Prostate gland (tissue), 2 donors: Measurements from ENCODE around the gene TRAPPC6A.

ENCODE experiments used
- POLR2A ChIP-seq: fragments of 450-650 bp; IDR thresholded peaks from one replicate; pipeline ENCODE4 v1.6.1; 2016; ENCODE audit warnings: antibody characterized with exemption, mild to moderate bottlenecking
- TF ChIP-seq, protein P1 (sequence below), 4 experiments: fragments of 200-600 bp in 2 of 4; fragments of 450-650 bp in 2 of 4; sonication (generic) in 2 of 4; IDR thresholded peaks; 1 replicate in 3 of 4; 2 replicates in 1 of 4; pipeline ENCODE4 v1.5.1; 2016 to 2019; ENCODE audit warnings: antibody characterized with exemption in 4 of 4, mild to moderate bottlenecking in 2 of 4, moderate library complexity in 2 of 4

DNA sequence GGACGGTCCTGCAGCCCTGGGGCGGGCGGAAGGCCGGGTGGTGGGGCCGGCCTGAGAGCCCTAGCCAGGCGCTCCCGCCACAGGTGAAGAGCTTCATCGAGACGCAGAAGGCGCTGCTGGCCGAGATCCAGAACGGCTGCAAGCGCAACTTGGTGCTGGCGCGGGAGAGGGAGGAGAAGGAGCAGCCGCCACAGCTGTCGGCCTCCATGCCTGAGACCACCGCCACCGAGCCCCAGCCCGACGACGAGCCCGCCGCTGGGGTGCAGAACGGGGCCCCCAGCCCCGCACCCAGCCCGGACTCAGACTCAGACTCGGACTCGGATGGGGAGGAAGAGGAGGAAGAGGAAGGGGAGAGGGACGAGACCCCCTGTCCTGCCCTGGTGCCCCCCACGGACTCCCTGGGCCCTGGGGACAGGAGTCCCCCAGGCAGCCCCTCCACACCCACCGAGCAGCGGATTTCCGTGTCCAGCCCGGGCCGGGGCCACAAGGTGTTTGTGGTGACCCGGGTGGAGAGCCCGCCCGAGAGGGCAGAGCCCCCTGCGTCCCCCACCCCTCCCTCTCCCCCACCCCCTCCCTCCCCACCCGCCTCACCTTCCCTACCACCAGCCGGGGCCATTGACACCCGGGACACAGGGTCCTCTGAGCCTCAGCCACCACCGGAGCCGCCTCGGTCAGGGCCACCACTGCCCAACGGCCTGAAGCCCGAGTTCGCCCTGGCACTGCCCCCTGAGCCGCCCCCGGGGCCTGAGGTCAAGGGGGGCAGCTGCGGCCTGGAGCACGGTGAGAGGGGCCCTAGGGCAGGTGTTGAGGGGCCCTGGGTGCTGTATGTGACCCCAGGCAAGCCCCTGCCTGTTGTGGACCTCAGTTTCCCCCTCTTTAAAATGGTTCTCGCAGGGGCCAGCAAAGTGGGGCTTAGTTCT lies 32.5 kb downstream of the TRAPPC6A start:
- TF ChIP-seq, protein P1, sequence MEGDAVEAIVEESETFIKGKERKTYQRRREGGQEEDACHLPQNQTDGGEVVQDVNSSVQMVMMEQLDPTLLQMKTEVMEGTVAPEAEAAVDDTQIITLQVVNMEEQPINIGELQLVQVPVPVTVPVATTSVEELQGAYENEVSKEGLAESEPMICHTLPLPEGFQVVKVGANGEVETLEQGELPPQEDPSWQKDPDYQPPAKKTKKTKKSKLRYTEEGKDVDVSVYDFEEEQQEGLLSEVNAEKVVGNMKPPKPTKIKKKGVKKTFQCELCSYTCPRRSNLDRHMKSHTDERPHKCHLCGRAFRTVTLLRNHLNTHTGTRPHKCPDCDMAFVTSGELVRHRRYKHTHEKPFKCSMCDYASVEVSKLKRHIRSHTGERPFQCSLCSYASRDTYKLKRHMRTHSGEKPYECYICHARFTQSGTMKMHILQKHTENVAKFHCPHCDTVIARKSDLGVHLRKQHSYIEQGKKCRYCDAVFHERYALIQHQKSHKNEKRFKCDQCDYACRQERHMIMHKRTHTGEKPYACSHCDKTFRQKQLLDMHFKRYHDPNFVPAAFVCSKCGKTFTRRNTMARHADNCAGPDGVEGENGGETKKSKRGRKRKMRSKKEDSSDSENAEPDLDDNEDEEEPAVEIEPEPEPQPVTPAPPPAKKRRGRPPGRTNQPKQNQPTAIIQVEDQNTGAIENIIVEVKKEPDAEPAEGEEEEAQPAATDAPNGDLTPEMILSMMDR (IDR thresholded peaks at IDR 0.05), result no peak
- TF ChIP-seq POLR2A, result no peak
